GM18870 (cell line): ENCODE results near the gene TRIM73.
A peak's percentile ranks its signal among the peaks of the same experiment; 100 is the strongest.
"Not testable (repeated sequence)": the region's sequence is repeated elsewhere in the genome, so short reads cannot be mapped to it uniquely, and the experiment has no call there.

Experiments
- ATAC-seq: cut with Tn5 transposase; IDR thresholded peaks from one replicate; pipeline ENCODE4 v1.9.1; 2021; ENCODE audit warnings: moderate library complexity; ENCODE audit not compliant: unreplicated experiment

TRIM73 gene

GRCh38 chr7:75415428-75415817 is 20.0 kb downstream of the TRIM73 start:
- not testable (repeated sequence) for ATAC-seq

GRCh38 chr7:75415829-75416373 is 20.5 kb downstream of the TRIM73 start:
- not testable (repeated sequence) for ATAC-seq

- not testable (repeated sequence) for ATAC-seq
Measured at GRCh38 chr7:75416787-75417186, 21.4 kb downstream of the TRIM73 start.

- ATAC-seq, result not testable (repeated sequence)
Measured at GRCh38 chr7:75418292-75418858, 22.9 kb downstream of the TRIM73 start.

GRCh38 chr7:75419210-75419609 is 23.8 kb downstream of the TRIM73 start:
- ATAC-seq, result not testable (repeated sequence)

GRCh38 chr7:75419693-75420092 is 24.3 kb downstream of the TRIM73 start:
- ATAC-seq, result not testable (repeated sequence)

- ATAC-seq, result not testable (repeated sequence)
Measured at GRCh38 chr7:75420152-75420551, 24.7 kb downstream of the TRIM73 start.

- ATAC-seq, result not testable (repeated sequence)
Measured at GRCh38 chr7:75421798-75422710, 26.6 kb downstream of the TRIM73 start.

GRCh38 chr7:75423481-75423880 is 28.1 kb downstream of the TRIM73 start:
- not testable (repeated sequence) for ATAC-seq

- ATAC-seq, result not testable (repeated sequence)
Measured at GRCh38 chr7:75439000-75439399, 43.6 kb downstream of the TRIM73 start.

GRCh38 chr7:75442101-75442464 is 46.7 kb downstream of the TRIM73 start:
- peak; percentile 36 for ATAC-seq

GRCh38 chr7:75442465-75443111 is 47.2 kb downstream of the TRIM73 start:
- ATAC-seq, result peak; percentile 52

- ATAC-seq, result not testable (repeated sequence)
Measured at GRCh38 chr7:75449946-75450345, 54.5 kb downstream of the TRIM73 start.

GRCh38 chr7:75452494-75452955 is 57.1 kb downstream of the TRIM73 start:
- peak; percentile 80 for ATAC-seq
